HCT116 (cell line): ENCODE results near the gene TDRD7. TPM values are rescaled to one million over a fixed set of nuclear protein-coding genes. Genes with fewer than 3 reads are reported as not detected.

Experiments
- ATAC-seq: fragments of 200-7000 bp; cut with Tn5 transposase; 2 replicates; pipeline ENCODE4 v1.9.1; 2020; ENCODE audit warnings: mild to moderate bottlenecking, moderate library complexity
- BruUV-seq: library from RNA; stranded (reverse); fragments of 400-500 nt; replicated peaks from 2 replicates; lab custom pipeline; 2021; lab: Mats Ljungman, UMichigan
- CTCF ChIA-PET: fragments of 300-600 bp; sonication (Branson Sonifier 250); formaldehyde crosslinking; loops from one replicate; lab custom pipeline; 2021; ENCODE audit warnings: antibody characterized with exemption; lab: Charles Lee
- POLR2A ChIA-PET: fragments of 300-600, 350-600 bp; sonication (Branson Sonifier 250); formaldehyde crosslinking; loops from one replicate; lab custom pipeline; 2021; ENCODE audit warnings: antibody characterized with exemption; lab: Charles Lee
- RAD21 ChIA-PET, 2 experiments: fragments of 300-600 bp; sonication (Branson Sonifier 250); formaldehyde crosslinking; loops; one replicate each; lab custom pipeline; 2023; ENCODE audit warnings: low total read pairs in 2 of 2; ENCODE audit not compliant: uncharacterized antibody in 2 of 2, unreplicated experiment in 2 of 2, low non-redundant PET in 1 of 2; lab: Charles Lee
- DNase-seq: peaks from one replicate; pipeline ENCODE4 v3.0.0-alpha.2; 2010; ENCODE audit warnings: low read depth, low spot score
- H2AFZ ChIP-seq: fragments of 200-600 bp; shearing (Covaris generic), sonication (generic); 2 replicates; pipeline ENCODE4 v1.6.1; 2017; ENCODE audit warnings: low read depth, mixed run types, mixed read lengths, antibody characterized with exemption, low read length; ENCODE audit not compliant: poor library complexity, severe bottlenecking
- H3K27ac ChIP-seq: 2 replicates; pipeline ENCODE4 v1.5.1; 2012; ENCODE audit warnings: low read depth, low read length
- H3K27me3 ChIP-seq: fragments of 200-600 bp; sonication (generic); 2 replicates; pipeline ENCODE4 v1.6.1; 2016; ENCODE audit warnings: mixed run types, low read length, mixed read lengths; ENCODE audit not compliant: insufficient read depth
- H3K36me3 ChIP-seq, 2 experiments: fragments of 200-500 bp in 1 of 2; fragments of 200-600 bp in 1 of 2; sonication (Bioruptor generic) in 1 of 2; sonication (generic) in 1 of 2; 2 replicates each; pipeline versions ENCODE4 v1.5.1 to v1.6.1; 2014 to 2016; ENCODE audit warnings: low read length in 2 of 2, inconsistent platforms in 1 of 2, mixed read lengths in 1 of 2, mixed run types in 1 of 2; ENCODE audit not compliant: insufficient read depth in 2 of 2, control insufficient read depth in 1 of 2
- H3K4me1 ChIP-seq, 2 experiments: fragments of 200-600 bp in 1 of 2; sonication (generic) in 1 of 2; 2 replicates each; pipeline versions ENCODE4 v1.5.1 to v1.6.1; 2012 to 2017; ENCODE audit warnings: low read length in 2 of 2, inconsistent platforms in 1 of 2, mild to moderate bottlenecking in 1 of 2, mixed read lengths in 1 of 2, mixed run types in 1 of 2, moderate library complexity in 1 of 2; ENCODE audit not compliant: insufficient read depth in 2 of 2, control insufficient read depth in 1 of 2
- H3K4me2 ChIP-seq: fragments of 200-600 bp; sonication (generic); 2 replicates; pipeline ENCODE4 v1.6.1; 2017; ENCODE audit warnings: mixed run types, low read length, mixed read lengths
- H3K4me3 ChIP-seq, 2 experiments: fragments of 200-600 bp in 1 of 2; sonication (generic) in 1 of 2; replicated peaks in 1 of 2; 2 replicates each; pipeline ENCODE4 v1.5.1; 2011 to 2016; ENCODE audit warnings: low read length in 2 of 2, control low read depth in 1 of 2, low read depth in 1 of 2, mild to moderate bottlenecking in 1 of 2, mixed read lengths in 1 of 2, mixed run types in 1 of 2
- H3K79me2 ChIP-seq: fragments of 200-600 bp; sonication (generic); 2 replicates; pipeline ENCODE4 v1.6.1; 2017; ENCODE audit warnings: mild to moderate bottlenecking, mixed run types, low read length, moderate library complexity, mixed read lengths; ENCODE audit not compliant: insufficient read depth
- H3K9ac ChIP-seq: fragments of 200-600 bp; sonication (generic); 2 replicates; pipeline ENCODE4 v1.6.1; 2016; ENCODE audit warnings: low read length, mixed read lengths
- H3K9me2 ChIP-seq: fragments of 200-600 bp; sonication (generic), shearing (Covaris generic); 2 replicates; pipeline ENCODE4 v1.6.1; 2017; ENCODE audit warnings: mixed run types, mild to moderate bottlenecking, moderate library complexity; ENCODE audit not compliant: insufficient read depth
- H3K9me3 ChIP-seq, 2 experiments: fragments of 200-500 bp in 1 of 2; fragments of 200-600 bp in 1 of 2; sonication (Bioruptor generic) in 1 of 2; sonication (generic) in 1 of 2; 2 replicates each; pipeline ENCODE4 v1.6.1; 2014 to 2017; ENCODE audit warnings: low read length in 2 of 2, mixed read lengths in 2 of 2, inconsistent platforms in 1 of 2, low read depth in 1 of 2, mild to moderate bottlenecking in 1 of 2, mixed run types in 1 of 2, moderate library complexity in 1 of 2; ENCODE audit not compliant: control insufficient read depth in 1 of 2, insufficient read depth in 1 of 2
- H4K20me1 ChIP-seq: fragments of 200-600 bp; sonication (generic), shearing (Covaris generic); 2 replicates; pipeline ENCODE4 v1.6.1; 2017; ENCODE audit warnings: mixed run types, mild to moderate bottlenecking, moderate library complexity; ENCODE audit not compliant: insufficient read depth
- ATF3 ChIP-seq: IDR thresholded peaks from 2 replicates; pipeline ENCODE4 v1.6.1; 2012
- CBX3 ChIP-seq: IDR thresholded peaks from 2 replicates; pipeline ENCODE4 v1.6.1; 2012; ENCODE audit warnings: low read depth
- CTCF ChIP-seq, 3 experiments: fragments of 200-600 bp in 1 of 3; sonication (generic) in 1 of 3; IDR thresholded peaks in 2 of 3; conservative IDR thresholded peaks in 1 of 3; 2 replicates each; pipeline ENCODE4 v1.5.1; 2012 to 2017; ENCODE audit warnings: low read depth in 2 of 3, low read length in 2 of 3, antibody characterized with exemption in 1 of 3, borderline replicate concordance in 1 of 3, control low read depth in 1 of 3, mild to moderate bottlenecking in 1 of 3, mixed read lengths in 1 of 3, mixed run types in 1 of 3, moderate library complexity in 1 of 3; ENCODE audit not compliant: insufficient read depth in 1 of 3
- EGR1 ChIP-seq: IDR thresholded peaks from 2 replicates; pipeline ENCODE4 v1.6.1; 2012; ENCODE audit warnings: low read depth
- ELF1 ChIP-seq: IDR thresholded peaks from 2 replicates; pipeline ENCODE4 v1.6.1; 2012; ENCODE audit warnings: low read depth, borderline replicate concordance
- EZH2 ChIP-seq: fragments of 200-600 bp; sonication (generic); IDR thresholded peaks from 2 replicates; pipeline ENCODE4 v1.6.1; 2017; ENCODE audit warnings: antibody characterized with exemption, mixed run types
- EZH2phosphoT487 ChIP-seq: fragments of 200-600 bp; IDR thresholded peaks from 2 replicates; pipeline ENCODE4 v1.6.1; 2018; ENCODE audit warnings: antibody characterized with exemption, borderline replicate concordance
- FOSL1 ChIP-seq: IDR thresholded peaks from 2 replicates; pipeline ENCODE4 v1.6.1; 2012; ENCODE audit warnings: low read depth
- JUND ChIP-seq: IDR thresholded peaks from 2 replicates; pipeline ENCODE4 v1.6.1; 2012
- MAX ChIP-seq: IDR thresholded peaks from 2 replicates; pipeline ENCODE4 v1.6.1; 2012
- POLR2A ChIP-seq: IDR thresholded peaks from 2 replicates; pipeline ENCODE4 v1.7.0; 2011; ENCODE audit warnings: borderline replicate concordance; ENCODE audit not compliant: insufficient read depth, insufficient read length; ENCODE audit errors: extremely low read depth
- POLR2AphosphoS5 ChIP-seq: IDR thresholded peaks from 2 replicates; pipeline ENCODE4 v1.6.1; 2011; ENCODE audit warnings: mild to moderate bottlenecking, low read depth, low read length, moderate library complexity
- RAD21 ChIP-seq: IDR thresholded peaks from 2 replicates; pipeline ENCODE4 v1.6.1; 2012; ENCODE audit warnings: low read depth, mild to moderate bottlenecking
- SIN3A ChIP-seq: IDR thresholded peaks from 2 replicates; pipeline ENCODE4 v1.6.1; 2012; ENCODE audit warnings: low read depth
- SP1 ChIP-seq: IDR thresholded peaks from 2 replicates; pipeline ENCODE4 v1.6.1; 2012; ENCODE audit warnings: low read depth
- SRF ChIP-seq: IDR thresholded peaks from 2 replicates; pipeline ENCODE4 v1.6.1; 2012; ENCODE audit warnings: low read depth
- TCF7L2 ChIP-seq: IDR thresholded peaks from 2 replicates; pipeline ENCODE4 v1.7.0; 2011; ENCODE audit warnings: borderline replicate concordance, inconsistent platforms; ENCODE audit not compliant: insufficient read depth, insufficient read length; ENCODE audit errors: extremely low read depth
- YY1 ChIP-seq: IDR thresholded peaks from 2 replicates; pipeline ENCODE4 v1.6.1; 2011; ENCODE audit warnings: low read length, low read depth, moderate library complexity, mild to moderate bottlenecking; ENCODE audit not compliant: insufficient replicate concordance; ENCODE audit errors: extremely low read depth
- ZFX ChIP-seq: fragments of 450-650 bp; IDR thresholded peaks from 2 replicates; pipeline ENCODE4 v1.6.1; 2017
- ZNF274 ChIP-seq: fragments of 200-500 bp; sonication (Bioruptor generic); IDR thresholded peaks from 2 replicates; pipeline ENCODE4 v1.6.1; 2014; ENCODE audit warnings: mild to moderate bottlenecking, low read depth, low read length, inconsistent platforms
- intact Hi-C: fragments of 100-400 bp; cut with micrococcal nuclease; formaldehyde crosslinking; loops from 2 replicates; pipeline ENCODE4 v1.10.0; 2022
- total RNA-seq: library from RNA; stranded (reverse); gene quantifications from one replicate; pipeline ENCODE4 v1.2.1, GENCODE V29; 2021; ENCODE audit not compliant: unreplicated experiment

The TDRD7 gene
- total RNA-seq, 1 experiment from 2014 or later: 8.0 TPM

GRCh38 chr9:97385626-97386264, 26.2 kb upstream of the TDRD7 start:
- no peaks in the 10 kb centered on the region for H3K36me3 ChIP-seq
- H3K27me3 ChIP-seq: no peaks in the 10 kb centered on the region
- no peak overlapping the region for H3K27ac ChIP-seq
- no peaks in the 10 kb centered on the region for H4K20me1 ChIP-seq
- CTCF ChIA-PET: interaction anchor here (2.0 to 2.2 kb wide), 2 partner anchors 230 to 248 kb away, joined by 4 to 5 read pairs; partner anchors contain the start of genes NCBP1 and TSTD2
- ATAC-seq (no peak), DNase-seq (no peak)
- POLR2A ChIA-PET: no interaction called here
- RAD21 ChIA-PET: no interaction called here
- no peaks in the 10 kb centered on the region for H3K9me3 ChIP-seq
- H3K4me2 ChIP-seq: no peak overlapping the region
- no TSS peak for BruUV-seq
- peaks cover 3 to 22% of the 10 kb centered on the region in 2 experiments; a peak in 3 of 4 replicates for H3K4me1 ChIP-seq
- intact Hi-C loops: no loop called here
- H3K79me2 ChIP-seq: no peaks in the 10 kb centered on the region
- no peak for TF ChIP-seq CBX3
- no peak for TF ChIP-seq TCF7L2
- TF ChIP-seq EZH2: no peak
- TF ChIP-seq EZH2phosphoT487: no peak
- TF ChIP-seq POLR2AphosphoS5: no peak
- no peak for TF ChIP-seq JUND
- no peak for TF ChIP-seq ZNF274
- no peak for TF ChIP-seq YY1
- TF ChIP-seq FOSL1: no peak
- TF ChIP-seq RAD21: no peak
- no peak for TF ChIP-seq SP1
- no peak for TF ChIP-seq ATF3
- no peak for TF ChIP-seq EGR1
- no peak for TF ChIP-seq SIN3A
- TF ChIP-seq CTCF (IDR thresholded peaks at IDR 0.05 in 2 of 3, conservative IDR thresholded peaks at IDR 0.05 in 1 of 3; ENCODE audit: borderline replicate concordance in 1 of 3, insufficient read depth in 1 of 3, low read depth in 2 of 3, low read length in 2 of 3): no peak
- no peak for TF ChIP-seq ELF1
- TF ChIP-seq ZFX: no peak
- TF ChIP-seq POLR2A: no peak
- TF ChIP-seq SRF: no peak
- TF ChIP-seq MAX: no peak
- no peak overlapping the region for H2AFZ ChIP-seq
- H3K4me3 ChIP-seq: no peak overlapping the region
- no peak overlapping the region for H3K9ac ChIP-seq
- H3K9me2 ChIP-seq: no peaks in the 10 kb centered on the region
